Peyer's patch (tissue), 4 donors: ENCODE data around the gene FOXB1. TPM values are rescaled to one million over a fixed set of nuclear protein-coding genes. Genes with fewer than 3 reads are reported as not detected.

Source experiments
- DNase-seq, 3 donors: peaks; one replicate each; pipeline ENCODE4 v3.0.0-alpha.2; 2017 to 2019
- H3K27ac ChIP-seq, 4 donors: fragments of 200-600 bp; sonication (generic); one replicate each; pipeline ENCODE4 v1.5.1; 2016 to 2019
- H3K27me3 ChIP-seq, 2 donors: fragments of 200-600 bp; sonication (generic); one replicate each; pipeline ENCODE4 v1.5.1; 2019
- H3K36me3 ChIP-seq, 3 donors: fragments of 200-600 bp; sonication (generic); one replicate each; pipeline ENCODE4 v1.5.1; 2016 to 2019
- H3K4me1 ChIP-seq, 4 donors: fragments of 200-600 bp; sonication (generic); one replicate each; pipeline ENCODE4 v1.5.1; 2016 to 2019
- H3K4me3 ChIP-seq, 4 donors: fragments of 200-600 bp; sonication (generic); 1 replicate in 3 of 4; 2 replicates in 1 of 4; pipeline ENCODE4 v1.5.1; 2016 to 2019; ENCODE audit warnings: mild to moderate bottlenecking in 1 of 4
- H3K9me3 ChIP-seq, 4 donors: fragments of 200-600 bp; sonication (generic); one replicate each; pipeline ENCODE4 v1.5.1; 2016 to 2019; ENCODE audit warnings: mild to moderate bottlenecking in 1 of 4
- POLR2A ChIP-seq, 2 donors: fragments of 450-650 bp; IDR thresholded peaks; one replicate each; pipeline ENCODE4 v1.5.1; 2017; ENCODE audit warnings: antibody characterized with exemption in 2 of 2, mild to moderate bottlenecking in 2 of 2, moderate library complexity in 2 of 2
- total RNA-seq, 4 donors: library from RNA; depleted of rRNA; stranded (reverse); fragments of >200 nt; gene quantifications; one replicate each; pipeline ENCODE4 v1.1.0, GENCODE V29; 2016
- TF ChIP-seq, protein P1 (sequence below), 6 experiments: fragments of 450-650 bp in 4 of 6; fragments of 200-600 bp in 2 of 6; sonication (generic) in 1 of 6; IDR thresholded peaks; one replicate each; pipeline ENCODE4 v1.5.1; 2017 to 2019; ENCODE audit warnings: antibody characterized with exemption in 6 of 6, mild to moderate bottlenecking in 3 of 6, moderate library complexity in 1 of 6

The FOXB1 gene
- total RNA-seq, 4 donors from 2014 or later, result not detected

DNA sequence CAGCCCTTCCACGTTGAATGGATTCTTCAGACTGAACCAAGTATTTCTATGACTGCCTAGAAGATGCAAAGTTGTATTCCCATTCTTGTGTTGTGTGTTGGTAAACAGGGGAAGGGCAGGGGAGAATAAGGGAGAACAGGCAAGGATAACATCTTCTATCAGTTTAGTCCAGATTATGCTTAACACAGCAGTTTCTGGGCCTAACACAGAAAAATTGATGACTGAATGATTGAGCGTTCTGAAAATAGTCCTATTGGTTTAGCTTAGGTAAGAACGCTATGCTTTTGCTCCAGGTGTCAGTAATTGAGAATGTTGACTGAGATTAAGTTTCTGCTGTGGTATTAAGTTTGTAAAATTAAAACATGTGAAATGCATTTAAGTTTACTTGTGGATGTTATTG, 8.6 kb downstream of the FOXB1 start:
- Histone ChIP-seq H3K27ac (no peak overlapping the region), H3K4me1 (no peaks in the 10 kb centered on the region), H3K36me3 (no peaks in the 10 kb centered on the region), H3K4me3 (no peak overlapping the region), H3K9me3 (no peaks in the 10 kb centered on the region), H3K27me3 (peaks cover 0 to 24% of the 10 kb centered on the region in 2 donors)
- TF ChIP-seq, protein P1, sequence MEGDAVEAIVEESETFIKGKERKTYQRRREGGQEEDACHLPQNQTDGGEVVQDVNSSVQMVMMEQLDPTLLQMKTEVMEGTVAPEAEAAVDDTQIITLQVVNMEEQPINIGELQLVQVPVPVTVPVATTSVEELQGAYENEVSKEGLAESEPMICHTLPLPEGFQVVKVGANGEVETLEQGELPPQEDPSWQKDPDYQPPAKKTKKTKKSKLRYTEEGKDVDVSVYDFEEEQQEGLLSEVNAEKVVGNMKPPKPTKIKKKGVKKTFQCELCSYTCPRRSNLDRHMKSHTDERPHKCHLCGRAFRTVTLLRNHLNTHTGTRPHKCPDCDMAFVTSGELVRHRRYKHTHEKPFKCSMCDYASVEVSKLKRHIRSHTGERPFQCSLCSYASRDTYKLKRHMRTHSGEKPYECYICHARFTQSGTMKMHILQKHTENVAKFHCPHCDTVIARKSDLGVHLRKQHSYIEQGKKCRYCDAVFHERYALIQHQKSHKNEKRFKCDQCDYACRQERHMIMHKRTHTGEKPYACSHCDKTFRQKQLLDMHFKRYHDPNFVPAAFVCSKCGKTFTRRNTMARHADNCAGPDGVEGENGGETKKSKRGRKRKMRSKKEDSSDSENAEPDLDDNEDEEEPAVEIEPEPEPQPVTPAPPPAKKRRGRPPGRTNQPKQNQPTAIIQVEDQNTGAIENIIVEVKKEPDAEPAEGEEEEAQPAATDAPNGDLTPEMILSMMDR (IDR thresholded peaks at IDR 0.05), result no peak
- TF ChIP-seq POLR2A (IDR thresholded peaks at IDR 0.05), result no peak
- DNase-seq, result no peak

DNA sequence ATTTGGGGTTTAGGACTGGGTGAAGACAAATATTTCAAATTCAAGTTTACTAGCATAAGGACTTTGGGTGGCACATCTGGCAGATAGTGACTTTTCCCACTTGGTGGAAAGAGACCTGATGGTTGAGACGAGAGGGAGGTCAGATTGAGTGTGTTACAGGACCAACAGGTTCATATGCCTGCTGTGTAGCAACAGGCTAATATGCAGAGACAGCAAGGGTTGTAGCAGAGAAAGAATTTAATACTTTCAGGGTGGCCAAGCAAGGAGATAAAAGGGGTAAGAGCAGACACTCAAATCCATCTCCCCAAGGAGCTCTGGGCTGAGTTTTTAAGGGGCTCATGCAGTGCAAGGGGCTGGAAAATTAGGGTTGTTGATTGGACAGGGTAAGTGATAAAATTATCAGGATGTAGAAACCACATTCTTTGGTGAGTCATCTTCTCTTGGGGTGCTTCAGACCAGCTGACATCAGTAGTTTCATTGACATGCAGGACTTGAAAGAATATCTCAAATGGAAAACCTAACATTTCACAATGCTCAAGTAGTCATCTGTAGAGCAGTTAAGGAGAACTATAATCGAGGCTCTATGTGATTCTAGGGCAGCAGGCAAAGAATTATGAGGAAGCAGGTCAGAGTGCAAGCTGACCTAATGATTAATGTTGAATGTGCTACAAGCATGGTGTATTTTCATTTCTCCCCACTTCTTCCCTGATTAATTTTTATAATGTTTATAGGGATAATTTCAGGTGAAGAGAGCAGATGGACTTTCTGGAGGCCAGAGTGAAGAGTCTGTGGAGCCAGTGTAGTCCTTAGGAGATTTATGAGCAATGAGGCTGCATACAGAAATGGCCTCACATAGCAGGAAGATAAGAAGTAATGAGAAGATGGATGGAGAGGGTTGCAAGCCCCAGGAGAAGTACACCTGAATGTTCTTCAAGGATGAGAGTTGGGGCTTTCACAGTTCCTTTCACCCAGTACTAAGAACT, 13.7 kb downstream of the FOXB1 start:
- H3K4me3 ChIP-seq, result no peak overlapping the region
- no peaks in the 10 kb centered on the region for H3K9me3 ChIP-seq
- H3K36me3 ChIP-seq, result no peaks in the 10 kb centered on the region
- H3K27ac ChIP-seq, result no peak overlapping the region
- H3K4me1 ChIP-seq, result no peaks in the 10 kb centered on the region
- H3K27me3 ChIP-seq, result peaks cover 0 to 4% of the 10 kb centered on the region in 2 donors
- TF ChIP-seq, protein P1 (IDR thresholded peaks at IDR 0.05), result no peak
- TF ChIP-seq POLR2A (IDR thresholded peaks at IDR 0.05), result no peak
- no peak for DNase-seq

DNA sequence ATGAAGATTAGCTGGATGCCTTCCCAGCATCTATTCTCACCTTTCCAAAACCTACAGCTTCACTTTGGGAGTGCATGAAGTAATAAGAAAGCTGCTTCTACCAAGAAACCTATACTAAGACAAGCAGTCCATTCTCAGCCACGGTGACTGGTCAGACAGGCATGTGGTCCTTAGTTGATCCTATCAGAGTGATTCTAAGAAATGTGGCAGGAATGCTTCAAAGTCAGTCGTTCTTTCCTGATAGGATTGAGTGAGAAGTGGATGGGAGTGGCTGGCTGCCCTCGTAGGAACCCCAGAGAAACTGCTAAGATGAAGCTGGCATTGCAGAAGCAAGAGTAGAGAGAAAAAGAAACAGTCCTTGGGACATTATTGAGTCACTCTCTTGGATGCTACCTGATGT, 16.6 kb downstream of the FOXB1 start:
- H3K4me1 ChIP-seq, result no peaks in the 10 kb centered on the region
- H3K9me3 ChIP-seq, result no peaks in the 10 kb centered on the region
- no peak overlapping the region for H3K27ac ChIP-seq
- no peaks in the 10 kb centered on the region for H3K36me3 ChIP-seq
- TF ChIP-seq POLR2A (IDR thresholded peaks at IDR 0.05), result no peak
- TF ChIP-seq, protein P1 (IDR thresholded peaks at IDR 0.05), result no peak
- no peaks in the 10 kb centered on the region for H3K27me3 ChIP-seq
- H3K4me3 ChIP-seq, result no peak overlapping the region
- DNase-seq, result no peak

DNA sequence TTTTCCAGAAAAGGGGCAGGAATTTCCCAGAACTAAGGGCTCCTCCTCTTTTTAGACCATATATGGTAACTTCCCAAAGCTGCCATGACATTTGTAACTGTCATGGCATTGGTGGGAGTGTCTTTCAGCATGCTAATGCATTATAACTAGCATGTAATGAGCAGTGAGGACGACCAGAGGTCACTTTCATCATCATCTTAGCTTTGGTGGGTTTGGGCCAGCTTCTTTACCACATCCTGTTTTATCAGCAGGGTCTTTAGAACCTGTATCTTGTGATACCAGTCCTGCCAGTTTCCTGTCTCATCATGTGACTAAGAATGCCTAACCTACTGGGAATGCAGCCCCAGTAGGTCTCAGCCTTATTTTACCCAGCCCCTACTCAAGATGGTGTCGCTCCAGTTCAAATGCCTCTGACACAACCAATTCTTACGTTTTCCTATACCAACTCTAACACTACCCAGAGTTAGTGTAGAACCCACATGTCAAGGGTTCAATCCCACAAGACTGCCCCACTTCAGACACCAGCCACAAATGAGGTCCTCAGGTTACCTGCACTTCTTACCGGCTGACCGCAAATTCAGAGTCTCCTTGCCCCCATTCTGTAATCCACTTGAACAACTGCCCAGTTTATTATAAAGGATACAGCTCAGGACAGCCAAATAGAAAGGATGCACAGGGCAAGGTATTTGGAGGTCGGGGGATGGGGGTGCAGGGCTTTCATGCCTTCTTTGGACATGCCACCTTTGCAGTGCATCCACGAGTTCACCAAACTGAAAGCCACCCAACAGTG, 17.7 kb downstream of the FOXB1 start:
- H3K4me1 ChIP-seq, result no peaks in the 10 kb centered on the region
- H3K27ac ChIP-seq, result no peak overlapping the region
- no peaks in the 10 kb centered on the region for H3K27me3 ChIP-seq

DNA sequence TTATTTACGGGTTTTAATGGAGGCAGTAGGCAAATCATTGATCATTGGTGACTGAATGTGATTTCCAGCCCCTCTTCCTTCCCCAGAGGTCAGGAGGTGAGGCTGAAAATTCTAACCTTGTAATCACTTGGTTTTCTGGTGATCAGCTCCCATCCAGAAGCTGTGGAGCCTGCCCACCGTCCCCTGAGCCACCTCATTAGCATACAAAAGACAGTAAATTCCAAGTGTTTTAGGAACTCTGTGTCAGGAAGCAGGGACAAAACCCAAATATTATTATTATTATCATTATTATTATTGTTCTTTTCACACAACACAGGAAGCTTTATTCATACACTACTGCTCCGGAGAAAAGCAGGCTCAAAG, 18.2 kb downstream of the FOXB1 start:
- H3K27ac ChIP-seq, result no peak overlapping the region
- H3K36me3 ChIP-seq, result no peaks in the 10 kb centered on the region
- H3K9me3 ChIP-seq, result no peaks in the 10 kb centered on the region
- no peaks in the 10 kb centered on the region for H3K27me3 ChIP-seq
- H3K4me3 ChIP-seq, result no peak overlapping the region
- no peaks in the 10 kb centered on the region for H3K4me1 ChIP-seq
- TF ChIP-seq, protein P1 (IDR thresholded peaks at IDR 0.05), result no peak
- no peak for TF ChIP-seq POLR2A (IDR thresholded peaks at IDR 0.05)
- DNase-seq, result no peak

More for the DNA sequence above, 17.7 kb downstream of the FOXB1 start:
- Histone ChIP-seq H3K4me3 (no peak overlapping the region), H3K9me3 (no peaks in the 10 kb centered on the region), H3K36me3 (no peaks in the 10 kb centered on the region)
- no peak for TF ChIP-seq POLR2A (IDR thresholded peaks at IDR 0.05)
- TF ChIP-seq, protein P1 (IDR thresholded peaks at IDR 0.05), result no peak
- no peak for DNase-seq
